GM19463 (cell line): ENCODE measurements around the gene ZNF618.

Experiments used
- ATAC-seq: cut with Tn5 transposase; IDR thresholded peaks from one replicate; pipeline ENCODE4 v1.9.1; 2021; ENCODE audit warnings: mild to moderate bottlenecking, moderate library complexity; ENCODE audit not compliant: unreplicated experiment

Gene ZNF618

DNA sequence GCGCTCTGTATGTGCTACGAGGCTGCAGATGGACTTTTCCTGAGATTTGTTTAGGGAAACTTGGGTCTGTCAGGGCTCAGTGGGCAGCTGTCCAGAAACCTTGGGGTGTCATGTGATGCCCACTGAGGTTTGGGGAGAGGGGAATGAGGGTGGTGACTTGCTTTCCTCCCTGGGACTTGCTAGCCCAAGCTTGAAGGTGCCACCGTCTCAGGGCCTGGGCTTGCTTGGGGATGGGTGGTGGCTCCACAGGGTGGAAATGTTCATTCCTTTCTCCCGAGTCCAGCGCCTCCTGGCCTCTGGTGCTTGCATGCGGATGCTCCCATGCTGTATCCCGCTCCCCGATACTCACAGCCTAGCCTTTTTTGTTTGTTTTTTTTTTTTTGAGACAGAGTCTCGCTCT is 33.3 kb downstream of the ZNF618 start:
- no peak for ATAC-seq

DNA sequence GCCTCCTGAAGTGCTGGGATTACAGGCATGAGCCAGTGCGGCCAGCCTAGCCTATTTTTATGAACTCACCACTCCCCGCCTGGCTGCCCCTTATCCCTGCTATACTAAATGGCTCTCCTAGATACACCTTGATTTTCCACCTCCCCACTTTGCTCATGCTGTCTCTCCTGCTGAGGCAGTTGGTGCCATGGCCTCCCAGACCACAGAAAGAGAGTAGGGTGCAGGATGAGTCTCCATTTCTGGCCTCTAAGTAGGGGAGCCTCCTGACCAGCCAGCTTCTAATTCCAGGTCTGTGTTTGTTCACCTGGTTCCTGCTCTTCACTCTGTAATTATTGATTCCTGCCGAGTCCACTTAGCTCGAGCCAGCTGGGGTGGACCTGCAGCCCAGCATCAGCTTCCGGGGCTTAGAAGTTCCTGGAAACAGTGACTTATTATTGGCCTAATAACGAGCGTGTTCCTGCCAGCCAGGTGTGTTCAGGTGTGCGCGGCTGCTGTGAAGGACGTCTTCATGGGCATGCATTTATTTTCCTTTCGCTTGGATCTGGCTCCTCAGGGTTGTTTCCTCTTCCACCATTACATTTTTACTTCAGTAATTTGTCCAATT is 34.0 kb downstream of the ZNF618 start:
- ATAC-seq = no peak

DNA sequence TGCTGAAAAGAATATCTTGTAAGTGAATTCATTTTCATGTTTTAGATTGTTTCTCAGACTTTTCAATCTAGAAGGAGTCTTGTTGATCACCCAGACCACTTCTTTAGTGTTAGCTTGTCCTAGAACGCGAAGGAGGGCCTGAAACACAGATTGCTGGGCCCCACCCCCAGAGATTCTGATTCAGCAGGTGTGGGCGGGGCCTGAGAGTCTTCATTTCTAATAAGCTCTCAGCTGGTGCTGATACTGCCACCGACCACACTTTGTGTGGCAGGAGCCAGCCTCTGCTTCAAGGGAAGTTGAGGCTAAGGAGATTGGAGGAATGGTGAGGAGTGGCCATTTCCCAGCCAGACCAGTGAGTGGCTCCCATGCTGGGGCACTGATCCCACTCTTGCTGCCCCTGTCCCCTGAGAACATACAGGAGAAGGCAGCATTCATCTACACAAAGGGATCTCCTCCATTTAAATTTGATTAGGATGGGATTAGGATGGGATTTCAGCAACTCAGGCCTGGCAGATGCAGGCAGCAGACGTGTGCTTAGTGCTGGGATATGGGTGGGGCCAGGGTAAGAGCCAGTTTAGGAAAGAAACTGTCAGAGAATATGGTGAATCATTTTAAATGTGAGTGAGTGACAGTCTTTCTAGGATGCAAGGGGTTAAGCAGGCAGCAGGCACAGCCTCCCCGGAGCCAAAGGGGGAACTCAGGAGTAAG is 35.9 kb downstream of the ZNF618 start:
- no peak for ATAC-seq

DNA sequence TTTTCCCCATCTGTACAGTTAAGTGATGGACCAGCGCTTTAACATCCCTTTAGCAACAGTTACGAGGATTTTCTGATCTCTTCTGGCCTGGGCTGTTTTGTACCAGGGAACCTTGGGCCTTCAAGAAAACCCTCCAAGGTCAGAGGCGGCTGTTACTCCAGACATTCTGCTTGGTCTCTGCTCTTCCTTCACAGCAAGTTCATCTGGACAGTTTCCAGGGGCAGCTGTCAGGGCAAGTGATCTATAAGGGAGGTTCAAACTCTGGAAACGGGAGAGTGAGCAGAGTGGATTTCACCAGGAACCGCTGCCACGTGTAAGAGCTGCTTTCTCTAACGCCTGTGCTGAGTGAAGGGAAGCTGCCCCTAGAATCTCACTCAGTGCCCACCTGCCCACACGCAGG is 36.7 kb downstream of the ZNF618 start:
- no peak for ATAC-seq

DNA sequence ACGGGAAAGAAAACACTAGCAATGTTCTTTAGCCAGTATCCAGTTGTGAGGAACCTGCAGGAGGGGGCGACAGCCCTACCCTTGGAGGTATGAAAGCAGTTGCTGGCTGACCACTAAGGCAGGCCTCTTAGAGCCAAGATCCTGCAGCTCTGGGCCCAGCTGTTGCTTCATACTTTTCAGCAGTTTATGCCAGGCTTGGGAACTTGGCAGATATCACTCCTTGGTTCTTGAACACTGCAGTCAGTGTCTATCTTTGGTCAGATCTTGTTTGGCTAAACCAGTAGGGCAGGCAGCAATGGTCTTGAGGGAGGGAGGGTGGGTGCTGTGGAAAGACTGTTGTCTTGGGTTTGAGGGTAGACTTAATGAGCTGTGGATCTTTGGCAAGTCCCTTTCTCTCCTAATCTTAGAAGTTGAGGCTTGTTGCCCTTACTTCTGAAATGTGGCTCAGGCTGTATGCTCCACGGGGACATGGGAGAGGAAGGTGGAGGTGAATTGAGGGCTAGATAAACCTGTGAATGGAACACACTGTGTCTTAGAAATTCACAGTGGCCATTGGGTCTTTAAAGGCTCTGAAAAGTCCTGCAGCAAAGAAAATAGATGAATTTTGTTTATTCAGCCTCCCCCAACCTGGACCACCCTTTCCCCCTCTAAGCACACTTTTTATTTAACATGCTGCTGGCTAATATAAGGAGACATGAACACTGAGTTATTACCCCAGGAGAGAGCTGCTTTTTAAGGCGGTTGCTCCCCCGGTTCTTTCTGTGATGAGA is 37.5 kb downstream of the ZNF618 start:
- ATAC-seq = no peak

DNA sequence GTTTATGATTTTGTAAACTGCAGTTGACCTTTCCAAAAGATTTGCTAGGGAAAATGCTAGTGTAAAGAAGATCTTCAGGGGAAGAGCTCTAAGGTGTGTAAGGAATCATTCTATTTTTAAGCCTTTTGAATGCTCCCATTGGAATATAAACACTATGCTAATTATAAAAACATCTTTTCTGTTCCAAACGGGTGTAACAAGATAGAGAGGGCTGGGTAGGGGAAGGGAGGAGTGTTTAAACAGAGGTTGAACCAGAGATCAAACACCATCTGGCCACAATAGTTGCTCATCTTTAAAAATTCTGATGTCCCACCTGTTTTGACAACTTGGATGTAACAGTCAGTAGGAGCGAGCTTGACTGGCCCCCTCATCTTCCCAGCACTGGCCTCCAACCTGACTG is 38.4 kb downstream of the ZNF618 start:
- ATAC-seq = no peak

DNA sequence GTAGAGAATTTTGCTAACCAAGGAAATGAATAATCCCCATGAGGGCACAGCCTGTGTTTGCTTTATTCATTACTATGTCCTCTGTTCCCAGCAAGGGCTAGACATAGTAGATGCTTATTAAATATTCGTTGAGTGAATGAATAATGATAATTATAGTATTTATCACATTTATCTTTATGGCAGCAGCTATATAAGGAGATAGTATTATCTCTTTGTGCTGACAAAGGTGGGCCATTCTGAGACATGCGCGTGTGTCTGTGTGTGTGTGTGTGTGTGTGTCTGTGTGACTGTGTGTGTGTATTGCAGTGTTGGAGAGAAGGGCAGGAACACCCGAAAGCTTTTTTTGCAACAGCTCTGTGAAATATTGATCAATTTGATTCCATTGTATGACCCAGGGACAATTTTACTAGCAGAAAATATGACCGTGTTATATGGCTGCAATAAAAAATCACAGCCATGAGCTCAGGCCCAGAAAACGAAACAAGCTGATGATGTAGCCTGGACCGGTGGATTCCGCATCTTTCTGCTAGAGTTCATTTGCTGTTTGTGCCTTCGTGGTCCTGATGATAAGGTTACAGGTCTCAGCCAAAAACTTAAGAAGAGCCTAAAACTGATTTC is 39.8 kb downstream of the ZNF618 start:
- ATAC-seq = no peak

DNA sequence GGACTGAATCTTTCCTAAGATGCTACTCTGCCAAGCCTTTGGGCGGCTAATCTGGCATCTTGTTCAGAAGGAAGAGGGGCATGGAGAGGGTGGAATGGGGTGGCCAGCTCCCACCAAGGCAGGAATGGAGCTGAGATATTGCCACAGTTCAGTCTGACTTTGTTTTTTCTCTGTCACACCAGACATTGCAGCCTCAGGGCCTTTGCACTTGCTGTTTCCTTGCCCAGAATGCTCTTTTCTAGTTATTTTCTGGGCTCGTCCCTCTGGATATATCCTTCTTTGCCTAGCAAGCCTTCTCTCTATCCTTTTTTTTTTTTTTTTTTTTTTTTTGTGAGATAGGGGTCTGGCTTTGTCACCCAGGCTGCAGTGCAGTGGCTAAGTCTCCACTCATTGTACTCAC is 40.8 kb downstream of the ZNF618 start:
- no peak for ATAC-seq

DNA sequence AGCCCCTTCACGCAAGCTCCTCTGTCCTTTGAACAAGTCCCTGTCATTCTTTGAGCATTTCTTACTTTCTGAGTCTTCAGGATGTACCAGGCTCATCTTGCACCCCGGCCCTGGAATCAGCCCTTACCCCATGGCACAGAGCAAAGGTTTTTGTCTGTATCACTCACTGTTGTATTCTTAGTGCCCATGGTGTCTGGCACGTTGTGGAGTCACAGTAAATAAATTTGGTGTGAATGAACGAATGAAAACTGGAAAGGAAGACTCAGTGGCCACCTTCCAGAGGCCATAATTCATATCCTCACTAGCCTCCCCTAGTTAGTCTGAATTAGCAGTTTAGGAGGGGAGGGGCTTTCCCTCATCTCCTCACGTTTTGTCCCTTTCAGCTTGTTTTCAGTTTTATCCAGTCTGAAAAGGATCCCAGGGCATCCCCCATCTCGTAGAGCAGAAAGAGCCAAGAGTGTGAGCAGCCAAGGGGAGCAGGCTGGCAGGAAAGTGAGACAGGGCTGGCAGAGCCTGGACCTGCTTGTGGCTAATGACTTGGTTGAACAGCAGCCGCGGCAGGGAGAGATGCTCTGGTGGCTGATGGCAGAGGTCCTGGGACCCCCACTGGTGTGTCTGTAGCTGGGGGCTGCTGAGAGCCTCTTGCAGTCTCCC is 42.7 kb downstream of the ZNF618 start:
- no peak for ATAC-seq

DNA sequence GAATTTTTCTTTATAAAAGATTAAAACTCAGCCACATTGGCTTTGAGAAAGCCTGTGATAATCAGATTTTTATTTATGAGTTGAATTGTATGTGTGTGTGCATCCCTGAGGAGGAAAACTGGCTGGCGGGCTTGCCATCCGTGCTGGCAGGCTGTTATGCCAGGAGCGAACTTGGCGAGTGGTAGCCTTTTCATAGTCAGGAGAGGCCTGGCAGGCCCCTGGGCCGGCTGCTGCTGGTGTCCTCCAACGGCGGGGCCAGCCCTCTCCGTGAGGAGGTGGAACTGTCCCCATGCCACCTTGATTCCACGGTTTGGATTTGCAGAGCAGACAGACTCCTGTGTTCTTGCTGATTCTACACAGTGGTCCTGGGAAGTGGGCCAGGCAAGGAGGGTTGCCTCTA is 43.3 kb downstream of the ZNF618 start:
- no peak for ATAC-seq

DNA sequence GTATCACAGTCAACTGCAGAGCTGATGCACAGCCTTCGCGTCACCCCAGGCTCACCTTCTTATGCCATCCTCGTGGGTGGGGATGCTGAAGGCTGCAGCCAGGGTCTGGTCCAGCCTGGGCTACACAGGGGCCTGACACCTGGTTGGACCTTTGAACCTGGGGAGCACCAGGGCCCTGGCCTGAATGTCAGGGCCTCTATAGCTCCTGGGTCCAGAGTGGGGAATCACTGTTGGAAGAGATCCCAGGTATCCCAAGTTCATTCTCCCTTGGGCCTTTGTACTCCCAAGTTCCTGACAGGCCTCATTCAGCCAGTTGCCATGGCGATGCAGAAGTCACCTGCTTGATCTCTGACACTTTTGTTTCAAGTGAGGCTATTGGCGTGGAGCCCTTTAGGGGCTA is 43.8 kb downstream of the ZNF618 start:
- ATAC-seq = no peak

DNA sequence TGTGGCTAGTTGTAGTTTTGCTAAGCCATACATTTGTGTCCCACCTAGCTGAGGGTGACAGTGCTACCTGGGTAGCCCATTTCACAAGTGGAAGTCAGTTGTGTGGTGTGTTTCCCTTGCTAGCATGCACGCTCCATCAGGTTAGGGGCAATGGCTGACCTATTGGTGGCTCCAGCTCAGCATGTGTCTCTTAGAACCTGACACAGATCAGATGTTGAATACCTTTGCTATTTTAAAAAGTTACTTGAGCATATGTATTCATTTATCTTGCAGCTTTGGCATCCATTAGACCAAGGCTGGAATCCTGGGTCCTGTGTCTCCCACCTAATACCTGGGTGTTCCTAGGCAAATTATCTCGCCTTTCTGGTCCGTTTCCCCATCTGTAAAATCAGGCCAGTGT is 44.8 kb downstream of the ZNF618 start:
- ATAC-seq = no peak

DNA sequence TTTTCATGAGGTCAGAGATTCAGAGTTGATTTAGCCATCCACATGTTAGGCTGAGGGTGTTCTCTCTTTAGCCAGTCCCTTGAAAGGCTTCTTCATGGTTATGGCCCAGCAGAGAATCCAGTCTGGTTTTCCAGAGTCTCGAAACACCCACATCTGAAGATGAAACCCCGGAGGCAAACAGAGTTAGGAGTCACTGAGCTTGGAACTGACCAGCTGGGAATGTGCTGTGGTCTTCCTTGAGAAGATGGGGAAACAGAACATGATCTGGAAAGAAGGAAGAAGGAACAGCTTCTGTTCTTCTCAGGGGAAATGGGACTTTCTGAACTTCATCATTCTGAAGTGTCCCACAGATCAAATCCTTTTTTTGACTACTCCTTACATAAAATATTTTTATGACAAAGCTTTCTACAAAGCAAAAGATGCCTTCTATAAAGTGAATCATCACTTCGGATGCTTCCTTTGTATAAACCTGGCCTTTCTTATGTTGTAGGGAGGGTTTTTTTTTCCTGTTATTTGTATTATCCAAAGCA is 45.4 kb downstream of the ZNF618 start:
- ATAC-seq = no peak

DNA sequence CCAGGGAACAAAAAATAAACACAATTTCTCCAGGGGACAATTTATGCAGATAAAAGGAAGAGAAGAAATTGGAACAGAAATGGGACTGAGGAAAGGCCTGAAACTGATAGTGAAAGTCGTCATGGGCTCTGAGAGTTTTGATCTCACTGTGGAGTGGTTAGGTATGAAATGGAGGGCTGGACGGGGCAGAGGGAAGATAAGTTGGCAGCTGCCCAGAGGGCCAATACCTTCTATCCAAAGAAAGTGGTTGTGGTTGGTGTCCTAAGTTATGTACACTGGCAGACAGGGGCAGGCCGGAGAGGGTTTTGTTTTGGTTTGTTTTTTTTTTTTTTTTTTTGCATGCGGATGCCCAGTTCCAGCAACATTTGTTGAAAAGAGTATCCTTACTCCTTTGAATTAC is 46.1 kb downstream of the ZNF618 start:
- no peak for ATAC-seq

DNA sequence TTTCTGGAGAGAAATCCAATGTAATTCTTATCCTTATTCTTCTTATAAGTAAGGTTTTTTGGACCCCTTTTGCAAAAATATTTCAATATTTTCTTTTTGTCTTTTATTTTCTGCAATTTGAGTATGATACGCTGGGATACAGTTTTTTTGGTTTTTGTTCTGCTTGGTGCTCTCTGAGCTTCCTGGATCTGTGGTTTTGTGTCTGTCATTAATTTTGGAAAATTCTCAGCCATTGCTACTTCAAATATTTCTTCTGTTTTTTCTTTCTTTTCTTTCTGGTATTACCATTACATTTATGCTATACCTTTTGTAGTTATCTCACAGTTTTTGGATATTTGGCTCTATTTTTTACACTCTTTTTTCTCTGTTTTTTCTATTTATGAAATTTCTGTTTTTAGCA is 50.1 kb downstream of the ZNF618 start:
- ATAC-seq = no peak

DNA sequence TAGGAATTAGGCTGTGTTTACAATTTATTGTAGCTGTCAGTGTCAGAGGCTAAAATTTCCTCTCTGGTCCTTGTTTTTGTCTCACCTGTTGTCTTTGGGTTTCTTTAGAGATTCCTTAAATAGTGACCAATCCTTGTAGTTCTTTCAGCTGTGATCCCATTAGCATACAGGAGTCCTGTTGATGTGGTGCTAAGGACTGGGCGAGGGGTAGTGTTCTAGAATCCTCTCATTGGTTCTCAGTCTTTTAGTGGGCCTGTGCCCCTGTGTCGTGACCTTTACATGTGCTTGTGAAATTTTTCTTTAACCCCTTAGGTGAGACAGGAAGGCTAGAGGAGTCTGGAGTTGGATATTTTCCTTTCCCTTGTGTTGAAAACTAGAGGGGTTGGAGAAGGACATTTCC is 51.2 kb downstream of the ZNF618 start:
- no peak for ATAC-seq

DNA sequence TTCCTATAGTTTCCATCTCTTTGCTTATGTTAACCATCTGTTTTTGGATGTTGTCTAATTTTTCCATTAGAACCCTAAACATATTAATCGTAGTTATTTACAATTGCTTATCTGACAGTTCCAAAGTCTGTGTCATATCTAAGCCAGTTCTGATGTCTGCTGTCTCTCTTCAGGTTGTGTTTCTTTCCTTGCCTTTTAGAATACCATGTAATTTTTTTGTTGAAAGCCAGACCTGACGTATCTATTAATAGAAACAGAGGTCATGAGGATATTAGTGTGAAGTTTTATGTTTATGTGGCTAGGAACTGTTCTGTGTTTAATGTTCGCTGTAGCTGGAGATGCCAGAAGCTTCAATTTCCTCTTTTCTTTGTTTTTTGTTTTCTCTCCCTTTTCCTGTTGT is 52.2 kb downstream of the ZNF618 start:
- ATAC-seq = no peak

DNA sequence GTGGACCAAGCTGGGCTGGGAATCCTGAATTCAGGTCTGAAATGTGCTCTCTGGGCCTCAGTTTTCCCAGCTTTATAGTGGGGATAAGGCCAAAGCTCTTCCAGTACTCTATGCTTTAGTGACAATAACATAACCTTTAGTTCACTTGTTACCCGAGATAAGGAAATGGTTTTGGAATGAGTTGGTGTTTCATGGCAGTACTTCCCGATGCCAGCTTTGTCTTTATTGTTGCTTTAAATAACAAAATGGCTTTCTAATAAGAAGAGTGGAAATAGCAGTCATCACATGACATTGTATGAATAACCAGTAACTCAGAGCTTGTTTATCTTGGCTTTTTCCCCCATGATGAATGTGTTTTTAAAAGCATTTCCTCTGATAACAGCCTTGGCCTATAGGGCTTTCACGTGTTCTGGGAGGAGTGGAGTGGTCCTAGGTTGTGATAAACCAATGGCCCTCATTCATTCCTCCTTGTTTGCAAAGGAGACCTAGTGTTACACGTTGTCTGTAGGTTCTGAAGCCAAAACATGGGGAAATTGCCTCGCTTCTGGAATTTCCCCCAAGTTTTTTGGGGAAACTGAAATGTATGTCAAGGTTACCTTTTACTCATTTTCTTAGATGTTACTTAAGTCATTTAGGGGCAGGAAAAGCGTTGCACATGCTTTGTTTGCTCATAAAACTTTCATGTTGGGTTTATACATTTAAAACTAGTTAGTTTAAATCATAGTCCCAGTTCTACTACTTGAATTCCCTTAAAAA is 53.7 kb downstream of the ZNF618 start:
- ATAC-seq = no peak

DNA sequence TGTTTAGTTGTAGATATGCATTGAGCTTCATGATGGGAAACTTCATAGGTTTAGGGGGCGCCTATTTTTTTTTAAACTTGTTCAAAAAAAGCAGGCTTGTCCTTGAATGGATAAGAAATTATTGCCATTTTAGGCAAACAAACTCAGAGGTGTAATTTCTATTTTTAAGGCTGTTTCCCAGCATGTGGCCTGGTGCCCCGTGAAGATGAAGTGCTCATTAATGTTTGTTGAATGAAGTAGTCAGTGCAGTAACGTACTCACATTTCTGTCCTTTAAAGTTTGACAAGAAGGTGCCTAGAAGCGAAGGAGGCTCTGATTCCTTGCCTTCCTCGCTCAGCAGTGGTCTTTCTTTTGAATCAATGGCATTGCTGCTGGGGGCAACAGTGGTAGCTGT is 54.3 kb downstream of the ZNF618 start:
- ATAC-seq = no peak

DNA sequence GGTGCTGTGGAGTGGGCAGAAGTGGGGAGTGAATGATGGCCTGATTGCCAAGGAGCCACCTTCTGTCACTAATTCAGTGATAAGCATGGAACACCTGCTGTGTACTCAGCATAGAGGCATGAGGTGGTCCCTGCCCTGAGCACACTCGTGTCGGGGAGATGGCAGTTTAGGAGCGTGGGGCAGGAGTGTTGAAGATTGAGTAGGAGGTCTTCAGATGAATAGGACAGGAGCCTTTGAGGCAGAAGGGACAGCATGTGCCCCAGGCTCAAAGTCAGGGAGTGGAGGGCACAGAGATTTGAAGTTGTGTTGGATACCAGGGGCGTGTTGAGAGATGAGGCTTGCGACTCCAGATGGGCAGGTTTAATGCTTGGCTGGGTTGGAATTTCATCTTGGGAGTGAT is 55.0 kb downstream of the ZNF618 start:
- ATAC-seq = no peak
